CD4-positive, alpha-beta T cell treated with Interleukin-12 subunit alpha and Interleukin-12 subunit beta, for 1 hour (primary cell): ENCODE measurements around the gene MAGEF1.
A peak's percentile ranks its signal among the peaks of the same experiment; 100 is the strongest.

Experiments used
- DNase-seq: peaks from one replicate; pipeline ENCODE4 v3.0.0-alpha.2; 2020

MAGEF1 gene

GRCh38 chr3:184711493-184712247 is at the start of gene MAGEF1:
Gene MAGEF1 (minus strand): TSS chr3:184712064. CDS start chr3:184711821, 243 bp downstream.
- DNase-seq = peak; percentile 70

GRCh38 chr3:184761075-184761841 is 49.4 kb upstream of the MAGEF1 start:
- no peak for DNase-seq

GRCh38 chr3:184760337-184761074 is 48.6 kb upstream of the MAGEF1 start:
- DNase-seq = no peak

GRCh38 chr3:184759666-184760200 is 47.9 kb upstream of the MAGEF1 start:
- DNase-seq = no peak

GRCh38 chr3:184758056-184758455 is 46.2 kb upstream of the MAGEF1 start:
- DNase-seq = no peak

GRCh38 chr3:184757022-184757651 is 45.3 kb upstream of the MAGEF1 start:
- no peak for DNase-seq

- DNase-seq = no peak
These were observed 44.5 kb upstream of the MAGEF1 start for GRCh38 chr3:184756151-184757021.

- no peak for DNase-seq
These were observed 43.5 kb upstream of the MAGEF1 start for GRCh38 chr3:184755315-184755731.

GRCh38 chr3:184752361-184752760 is 40.5 kb upstream of the MAGEF1 start:
- no peak for DNase-seq

- DNase-seq = no peak
These were observed 39.6 kb upstream of the MAGEF1 start for GRCh38 chr3:184751204-184752040.

GRCh38 chr3:184750349-184751083 is 38.7 kb upstream of the MAGEF1 start:
- no peak for DNase-seq

- DNase-seq = no peak
These were observed 37.4 kb upstream of the MAGEF1 start for GRCh38 chr3:184749168-184749744.

GRCh38 chr3:184748219-184749135 is 36.6 kb upstream of the MAGEF1 start:
- DNase-seq = no peak

- DNase-seq = no peak
These were observed 34.6 kb upstream of the MAGEF1 start for GRCh38 chr3:184746131-184747120.

GRCh38 chr3:184745526-184745925 is 33.7 kb upstream of the MAGEF1 start:
- no peak for DNase-seq

- no peak for DNase-seq
These were observed 31.4 kb upstream of the MAGEF1 start for GRCh38 chr3:184743248-184743647.

- DNase-seq = no peak
These were observed 30.8 kb upstream of the MAGEF1 start for GRCh38 chr3:184742676-184743135.
